HG03064 (cell line): Measurements from ENCODE around the gene RCAN3.
"Not testable (repeated sequence)": the region's sequence is repeated elsewhere in the genome, so short reads cannot be mapped to it uniquely, and the experiment has no call there.

Source experiments
- ATAC-seq: cut with Tn5 transposase; IDR thresholded peaks from one replicate; pipeline ENCODE4 v1.9.1; 2021; ENCODE audit warnings: low read depth; ENCODE audit not compliant: unreplicated experiment

Gene RCAN3

DNA sequence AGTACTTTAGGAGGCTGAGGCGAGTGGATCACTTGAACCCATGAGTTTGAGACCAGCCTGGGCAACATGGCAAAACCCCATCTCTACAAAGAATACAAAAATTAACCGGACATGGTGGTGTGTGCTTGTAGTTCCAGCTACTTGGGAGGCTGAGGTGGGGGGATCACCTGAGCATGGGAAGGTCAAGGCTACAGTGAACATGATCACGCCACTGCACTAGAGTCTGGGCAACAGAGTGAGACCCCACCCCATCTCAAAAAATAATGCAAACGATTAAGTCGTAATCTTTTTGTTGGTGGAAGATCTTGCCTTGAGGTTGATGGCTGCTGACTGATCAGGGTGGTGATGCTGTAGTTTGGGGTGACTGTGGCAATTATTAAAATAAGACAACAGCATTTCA is 6.3 kb downstream of the RCAN3 start:
- ATAC-seq = no peak

DNA sequence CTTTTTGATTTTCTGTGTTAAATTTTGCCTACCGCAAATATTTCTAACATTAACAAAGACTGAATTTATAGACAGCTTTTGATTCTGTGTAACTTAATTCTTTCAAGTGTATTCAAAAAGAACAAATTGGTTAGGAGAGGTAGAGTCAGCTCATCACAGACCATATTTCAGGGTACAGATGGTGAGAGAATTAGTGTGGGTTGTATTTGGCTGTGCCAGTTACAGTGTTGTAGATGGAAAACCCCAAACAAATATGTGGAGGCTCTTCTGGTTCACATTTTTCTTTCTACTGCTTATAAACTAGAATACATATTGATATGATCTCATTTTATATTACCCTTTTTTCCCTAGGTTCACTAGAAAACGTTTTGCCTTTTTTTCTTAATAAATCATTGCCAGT is 11.1 kb downstream of the RCAN3 start:
- no peak for ATAC-seq

DNA sequence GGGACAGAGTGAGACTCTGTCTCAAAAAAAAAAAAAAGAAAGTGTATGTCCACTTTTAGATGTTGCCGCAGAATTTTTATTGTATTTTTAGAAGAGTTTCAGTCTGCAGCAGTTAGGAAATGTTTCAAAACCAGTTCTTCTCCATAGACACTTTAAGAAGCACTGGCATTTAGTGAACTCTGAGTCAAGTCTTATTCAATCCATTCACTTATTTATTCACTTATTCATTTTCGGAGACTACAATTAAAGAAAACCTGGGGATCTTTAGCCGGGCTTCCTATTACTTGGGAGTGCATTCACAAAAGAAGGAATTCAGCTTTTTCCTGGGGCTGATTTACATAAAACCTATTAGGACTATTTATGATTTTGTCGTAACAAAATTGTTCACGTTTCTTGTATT is 12.3 kb downstream of the RCAN3 start:
- no peak for ATAC-seq

DNA sequence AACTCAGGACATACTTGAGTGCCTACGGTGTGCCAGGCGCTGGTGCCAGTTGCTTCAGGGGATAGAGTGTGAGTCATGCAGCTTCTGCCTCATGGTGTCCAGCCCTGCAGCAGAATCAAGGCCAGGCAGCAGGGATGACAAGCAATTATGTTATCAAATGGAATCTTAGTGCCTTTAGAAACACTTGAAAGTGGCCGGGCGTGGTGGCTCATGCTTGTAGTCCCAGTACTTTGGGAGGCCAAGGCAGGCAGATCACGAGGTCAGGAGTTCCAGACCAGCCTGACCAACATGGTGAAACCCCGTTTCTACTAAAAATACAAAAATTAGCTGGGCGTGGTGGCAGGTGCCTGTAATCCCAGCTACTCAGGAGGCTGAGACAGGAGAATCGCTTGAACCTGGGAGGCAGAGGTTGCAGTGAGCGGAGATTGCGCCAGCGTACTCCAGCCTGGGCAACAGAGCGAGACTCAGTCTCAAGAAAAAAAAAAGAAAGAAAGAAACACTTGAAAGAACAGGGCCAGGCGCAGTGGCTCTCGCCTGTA is 13.1 kb downstream of the RCAN3 start:
- not testable (repeated sequence) for ATAC-seq

DNA sequence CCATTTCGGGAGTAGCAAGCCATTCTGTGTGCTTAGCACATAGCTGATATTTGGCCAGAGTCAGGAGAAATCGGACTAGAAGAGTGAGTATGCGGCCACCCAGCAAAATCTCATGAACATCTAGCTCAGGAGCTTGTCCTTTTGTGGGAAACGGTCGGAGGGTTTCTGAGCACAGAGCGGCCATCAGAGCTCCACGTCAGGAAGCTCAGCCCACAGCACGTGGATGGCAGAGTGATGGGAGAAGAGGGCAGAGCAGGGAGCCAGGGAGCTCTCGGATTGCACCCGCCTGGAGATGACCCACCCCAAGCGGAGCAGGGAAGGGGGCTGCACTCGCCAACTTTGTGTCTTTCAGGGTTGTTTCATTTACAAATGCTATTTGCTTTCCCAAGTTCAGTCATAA is 13.9 kb downstream of the RCAN3 start:
- no peak for ATAC-seq

DNA sequence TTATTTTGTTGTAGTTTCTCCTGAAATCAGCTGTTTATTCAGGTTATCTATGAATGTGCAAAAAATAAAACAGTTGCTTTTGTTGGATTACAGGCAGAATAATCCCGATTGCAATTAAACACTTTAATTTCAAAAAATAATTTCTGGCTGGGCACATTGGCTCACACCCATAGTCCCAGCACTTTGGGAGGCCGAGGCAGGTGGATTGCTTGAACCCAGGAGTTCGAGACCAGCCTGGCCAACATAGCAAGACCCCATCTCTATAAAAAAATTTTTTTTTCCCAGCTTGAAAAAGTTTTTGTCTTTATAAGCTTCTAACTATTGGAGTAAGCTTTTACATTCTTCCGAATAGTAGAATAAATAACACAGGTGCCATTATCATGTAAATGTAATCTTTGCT is 15.3 kb downstream of the RCAN3 start:
- no peak for ATAC-seq

DNA sequence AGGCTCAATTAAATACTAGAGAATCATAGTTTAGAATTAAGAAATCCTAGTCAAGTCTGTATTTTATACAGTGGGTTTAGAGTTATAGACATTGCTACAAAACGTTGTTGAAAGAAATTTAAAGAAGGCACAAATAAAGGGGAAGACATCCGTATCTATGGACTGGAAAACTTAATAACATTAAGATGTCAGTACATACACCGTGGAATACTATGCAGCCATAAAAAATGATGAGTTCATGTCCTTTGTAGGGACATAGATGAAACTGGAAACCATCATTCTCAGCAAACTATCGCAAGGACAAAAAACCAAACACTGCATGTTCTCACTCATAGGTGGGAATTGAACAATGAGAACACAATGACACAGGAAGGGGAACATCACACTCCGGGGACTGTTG is 17.6 kb downstream of the RCAN3 start:
- not testable (repeated sequence) for ATAC-seq

DNA sequence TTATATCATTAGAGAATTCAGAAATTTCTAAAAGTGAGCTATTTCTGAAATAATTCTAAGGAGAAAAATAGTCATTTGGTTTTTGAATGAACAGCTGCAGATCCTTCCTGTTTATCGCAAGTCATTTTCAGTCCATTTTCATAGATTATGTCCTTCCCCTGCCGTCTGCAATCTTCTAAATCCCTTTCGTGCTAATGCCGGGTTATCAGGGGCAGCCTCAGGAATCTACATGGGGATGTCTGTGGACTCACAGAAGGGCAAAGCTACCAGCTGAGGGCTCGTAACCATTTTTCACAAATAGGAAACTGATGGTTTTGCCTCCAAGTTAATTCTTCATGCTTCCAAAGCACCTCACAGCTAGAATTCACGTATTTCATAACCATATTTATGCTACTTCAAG is 23.0 kb downstream of the RCAN3 start:
- ATAC-seq = no peak

DNA sequence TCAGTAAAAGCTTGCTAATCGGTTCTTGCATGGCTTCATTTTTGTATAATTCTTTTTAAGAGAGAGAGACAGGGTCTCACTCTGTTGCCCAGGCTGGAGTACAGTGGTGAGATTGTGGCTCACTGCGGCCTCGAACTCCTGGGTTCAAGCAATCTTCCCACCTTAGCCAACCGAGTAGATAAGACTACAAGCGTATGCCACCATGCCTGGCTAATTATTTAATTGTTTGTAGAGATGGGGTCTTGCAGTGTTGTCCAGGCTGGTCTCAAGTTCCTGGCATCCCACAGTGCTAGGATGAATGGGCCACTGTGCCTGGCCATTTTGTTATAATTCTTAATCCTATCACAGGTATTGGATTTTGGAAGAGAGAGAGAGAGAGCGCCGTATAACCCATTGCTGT is 23.4 kb downstream of the RCAN3 start:
- ATAC-seq = no peak

DNA sequence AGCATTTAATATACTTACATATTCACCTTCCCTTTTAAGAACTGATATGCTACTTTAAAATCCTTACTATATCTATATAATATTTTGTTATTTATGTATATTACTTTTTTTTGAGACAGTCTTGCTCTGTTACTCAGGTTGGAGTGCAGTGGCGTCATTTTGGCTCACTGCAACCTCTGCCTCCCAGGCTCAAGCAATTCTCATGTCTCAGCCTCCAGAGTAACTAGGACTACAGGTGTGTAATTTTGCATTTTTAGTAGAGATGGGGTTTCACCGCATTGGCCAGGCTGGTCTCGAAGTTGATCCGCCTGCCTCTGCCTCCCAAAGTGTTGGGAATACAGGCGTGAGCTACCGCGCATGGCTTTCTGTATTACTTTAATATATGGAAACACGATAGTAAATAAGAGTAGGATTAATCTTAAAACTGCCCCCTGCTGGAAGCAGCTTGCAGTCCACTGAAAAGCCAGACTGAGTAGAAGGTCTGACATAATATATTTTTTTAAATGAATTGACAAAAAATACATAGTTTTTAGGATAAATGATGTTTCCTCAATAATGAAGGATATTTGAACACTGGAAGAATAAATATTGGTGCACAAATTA is 24.4 kb downstream of the RCAN3 start:
- no peak for ATAC-seq

DNA sequence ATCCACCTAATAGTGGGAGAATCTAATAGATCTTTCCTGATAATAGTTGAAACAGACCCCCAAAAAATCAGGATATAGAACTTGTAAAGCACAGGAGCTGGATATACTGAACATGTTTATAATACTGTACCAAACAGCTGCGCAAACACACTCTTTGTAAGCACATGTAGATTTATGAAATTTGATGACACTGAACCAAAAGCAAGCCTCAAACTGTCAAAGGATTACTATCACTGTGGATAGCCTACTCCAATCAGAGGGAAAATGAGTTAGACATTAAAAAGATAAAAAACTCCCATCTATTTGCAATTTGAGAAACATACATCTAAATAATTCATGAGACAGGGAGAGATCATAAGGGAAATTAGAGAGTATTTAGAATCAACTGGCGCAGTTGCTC is 26.1 kb downstream of the RCAN3 start:
- no peak for ATAC-seq

DNA sequence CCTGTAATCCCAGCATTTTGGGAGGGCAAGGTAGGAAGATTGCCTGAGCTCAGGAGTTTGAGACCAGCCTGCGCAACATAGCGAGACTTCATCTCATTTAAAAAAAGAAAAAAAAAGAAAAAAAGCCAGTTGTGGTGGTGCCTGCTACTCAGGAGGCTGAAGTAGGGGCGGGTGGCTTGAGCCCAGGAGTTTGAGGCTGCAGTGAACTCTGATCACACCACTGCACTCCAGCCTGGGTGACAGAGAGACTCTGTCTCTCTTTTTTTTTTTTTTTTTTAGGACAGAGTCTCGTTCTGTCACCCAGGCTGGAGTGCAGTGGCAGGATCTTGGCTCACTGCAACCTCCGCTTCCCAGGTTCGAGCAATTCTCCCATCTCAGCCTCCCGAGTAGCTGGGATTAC is 26.7 kb downstream of the RCAN3 start:
- ATAC-seq = not testable (repeated sequence)

DNA sequence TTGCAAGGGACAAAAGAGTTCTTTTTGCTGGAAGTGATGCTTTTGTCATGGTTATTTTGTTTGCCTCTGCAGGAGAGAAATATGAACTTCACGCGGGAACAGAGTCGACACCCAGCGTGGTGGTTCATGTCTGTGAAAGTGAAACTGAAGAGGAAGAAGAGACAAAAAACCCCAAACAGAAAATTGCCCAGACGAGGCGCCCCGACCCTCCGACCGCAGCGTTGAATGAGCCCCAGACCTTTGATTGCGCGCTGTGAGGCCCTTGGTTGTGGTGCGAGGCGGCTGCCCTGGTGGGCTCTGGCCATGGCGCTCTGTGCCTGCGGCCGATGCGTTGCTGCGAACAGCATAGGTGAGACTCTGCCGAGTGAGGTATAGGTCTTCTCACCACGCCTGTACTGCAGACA is 32.4 kb downstream of the RCAN3 start:
- ATAC-seq = no peak

DNA sequence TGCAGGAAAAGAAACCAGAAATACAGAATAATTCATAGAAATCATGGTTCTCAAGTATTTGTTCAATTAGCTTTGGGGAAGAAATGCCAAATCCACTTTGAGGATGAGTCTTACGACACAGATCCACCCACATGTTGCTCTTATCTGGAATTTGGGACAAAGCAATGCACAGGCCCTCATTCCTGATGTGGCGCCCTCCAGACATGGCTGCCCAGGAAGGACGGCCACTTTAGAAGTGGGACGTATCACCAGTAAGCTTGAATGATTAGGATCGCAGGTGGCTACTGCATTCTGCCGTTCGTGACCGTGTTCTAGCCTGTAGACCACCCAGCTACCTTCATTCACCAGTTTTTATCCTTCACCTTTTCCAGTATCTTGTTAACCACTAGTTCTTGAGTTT is 33.1 kb downstream of the RCAN3 start:
- no peak for ATAC-seq

DNA sequence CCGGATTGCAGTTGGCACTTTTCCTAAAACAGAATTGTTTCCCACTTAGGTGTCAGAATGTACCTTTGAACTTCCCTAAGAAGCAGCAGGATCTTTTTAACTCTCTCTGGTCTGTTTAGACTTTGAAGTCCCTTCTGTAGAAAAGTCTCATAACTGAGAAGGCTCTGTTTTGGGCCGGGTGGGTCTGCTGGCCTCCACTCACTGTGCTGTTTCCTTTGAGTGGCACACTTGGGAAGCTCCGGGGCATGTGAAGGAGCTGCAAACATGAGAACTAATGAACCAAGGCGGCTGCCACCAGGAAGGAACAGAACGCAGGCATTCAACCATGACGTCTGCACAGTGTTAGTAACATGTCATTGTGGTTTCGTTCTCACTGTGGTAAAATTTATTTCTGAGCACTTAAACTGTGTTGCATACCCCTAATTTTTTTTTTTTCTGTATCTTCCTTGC is 33.8 kb downstream of the RCAN3 start:
- no peak for ATAC-seq

DNA sequence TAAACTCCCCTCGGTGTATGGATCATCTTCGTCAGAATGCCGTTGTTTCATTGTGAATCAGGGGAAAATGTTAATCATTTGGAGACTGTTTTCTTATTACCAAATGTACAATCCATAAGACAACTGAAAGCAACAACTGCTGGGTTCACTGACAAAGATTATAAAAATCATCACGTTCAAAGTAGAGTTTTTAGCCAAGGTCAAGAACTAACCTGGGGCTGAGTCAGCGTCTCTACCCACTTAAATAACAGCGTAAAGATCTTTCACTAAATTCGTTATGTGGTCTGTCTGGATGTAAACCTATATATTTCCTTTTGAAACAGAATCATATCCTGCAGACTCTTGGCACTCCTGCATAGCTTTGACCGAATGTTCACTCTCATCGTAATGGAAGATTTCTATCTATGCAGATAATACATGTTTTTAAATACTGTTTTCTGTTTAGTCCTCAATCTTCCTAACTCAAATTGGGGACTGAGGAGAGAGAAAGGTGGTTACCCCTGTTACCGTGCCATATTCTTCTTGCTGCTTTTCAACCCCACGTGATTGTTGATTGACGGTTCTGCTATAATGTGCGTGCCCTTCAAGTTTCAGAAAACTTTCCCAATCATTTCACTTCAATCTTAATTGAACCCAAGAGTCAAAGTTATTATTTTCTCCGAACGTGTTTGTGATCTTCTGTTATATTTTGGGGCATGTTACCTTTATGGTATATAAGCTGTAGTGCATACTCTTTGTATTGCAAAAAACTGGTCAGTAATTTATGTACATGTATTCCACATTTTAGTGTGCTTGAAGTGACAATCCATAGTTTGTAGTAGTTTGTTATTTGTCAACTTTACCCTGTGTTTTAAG is 37.6 kb downstream of the RCAN3 start:
- ATAC-seq = no peak

DNA sequence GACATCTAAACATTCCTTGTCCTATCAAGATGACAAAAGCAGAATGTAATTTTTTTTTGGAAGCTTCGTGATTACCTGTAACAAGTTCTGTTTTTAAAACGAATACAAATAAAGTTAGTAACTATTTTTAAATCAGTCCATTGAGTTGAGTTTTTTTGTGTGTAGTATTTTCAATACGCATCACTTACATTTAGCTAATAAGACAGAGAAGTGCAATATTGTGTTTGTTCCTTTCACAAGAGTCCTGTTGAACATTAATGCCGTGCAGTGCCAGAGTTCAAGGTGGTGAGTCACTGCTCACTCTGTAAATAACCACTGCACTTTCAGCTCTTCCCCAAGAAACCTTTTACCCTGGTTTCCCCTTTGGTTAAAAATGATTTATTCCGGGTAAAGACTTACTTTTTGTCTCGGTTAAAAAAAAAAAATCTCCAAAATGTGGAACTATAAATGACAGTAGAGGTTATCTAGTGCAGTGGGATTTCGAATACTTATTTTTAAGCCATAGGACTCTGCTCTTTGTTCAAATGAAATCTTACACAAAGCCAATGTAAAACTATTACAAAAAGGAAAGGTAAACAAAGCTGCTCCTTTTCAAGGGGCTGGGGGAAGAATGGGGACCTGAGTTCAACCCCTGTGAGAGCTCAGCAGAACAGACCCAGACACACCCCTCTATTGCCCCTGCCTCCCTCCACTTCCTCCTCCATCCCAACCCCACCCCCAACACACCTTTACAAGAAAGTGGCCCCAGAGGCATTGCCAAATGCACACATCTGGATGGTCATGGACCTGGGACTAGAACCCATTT is 38.5 kb downstream of the RCAN3 start:
- no peak for ATAC-seq

DNA sequence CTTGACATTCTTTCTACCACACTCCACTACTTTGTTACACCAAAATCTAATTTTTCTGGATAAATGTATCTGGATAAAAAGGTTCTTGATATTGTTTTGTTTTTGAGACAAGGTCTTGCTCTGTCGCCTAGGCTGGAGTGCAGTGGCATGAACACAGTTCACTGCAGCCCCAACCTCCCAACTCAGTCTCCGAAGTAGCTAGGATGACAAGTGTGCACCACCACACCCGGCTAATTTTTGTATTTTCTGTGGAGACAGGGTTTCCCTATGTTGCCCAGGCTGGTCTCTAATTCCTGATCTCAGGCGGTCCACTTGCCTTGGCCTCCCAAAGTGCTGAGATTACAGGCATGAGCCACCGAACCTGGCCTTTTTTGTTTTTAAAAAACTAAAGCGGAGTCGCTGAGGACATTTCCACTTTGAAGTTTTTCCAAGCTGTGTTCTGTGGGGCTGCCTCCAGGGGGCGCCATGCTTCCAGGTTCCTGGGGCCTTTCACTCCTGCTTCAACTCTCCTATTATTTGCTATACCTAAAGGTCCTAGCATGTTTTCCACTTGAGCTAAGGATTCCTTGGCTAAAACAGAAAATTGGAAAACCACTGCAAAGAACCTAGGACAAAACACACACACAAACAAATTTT is 39.2 kb downstream of the RCAN3 start:
- no peak for ATAC-seq

DNA sequence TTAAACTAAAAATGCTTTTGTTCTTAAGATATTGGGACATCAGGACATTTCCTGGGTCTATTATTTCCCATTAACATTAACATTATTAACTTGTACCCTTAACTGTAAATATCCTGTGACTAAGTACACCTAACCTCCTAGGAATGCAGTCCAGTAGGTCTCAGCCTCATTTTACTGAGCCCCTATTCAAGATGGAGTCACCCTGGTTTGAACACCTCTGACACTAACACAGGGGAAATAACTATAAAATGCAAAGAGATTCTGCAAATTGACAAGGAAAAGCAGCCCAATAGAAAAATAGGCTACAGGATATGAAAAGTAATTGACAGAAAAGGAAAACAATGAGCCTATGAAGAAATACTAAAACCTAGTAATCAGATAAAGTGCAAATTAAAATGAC is 41.6 kb downstream of the RCAN3 start:
- no peak for ATAC-seq

DNA sequence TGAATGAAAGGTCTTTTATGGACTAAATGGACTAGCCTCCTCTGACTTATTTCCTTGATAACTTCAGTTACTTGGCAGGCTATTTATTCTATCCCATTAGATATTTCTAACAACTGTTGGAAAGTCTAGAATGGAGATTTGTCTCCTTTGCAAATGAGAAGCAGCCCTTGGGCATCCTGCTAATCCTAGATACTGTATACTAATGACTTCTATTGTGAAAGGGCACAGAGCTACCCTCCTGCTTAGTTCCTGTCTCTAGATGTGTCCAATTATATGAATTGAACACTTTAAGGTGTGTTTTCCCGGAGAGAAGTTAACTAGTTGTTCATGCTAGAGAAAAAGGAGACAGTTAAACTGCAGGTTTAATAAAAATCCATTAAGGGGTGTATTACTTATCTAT is 43.0 kb downstream of the RCAN3 start:
- ATAC-seq = no peak

DNA sequence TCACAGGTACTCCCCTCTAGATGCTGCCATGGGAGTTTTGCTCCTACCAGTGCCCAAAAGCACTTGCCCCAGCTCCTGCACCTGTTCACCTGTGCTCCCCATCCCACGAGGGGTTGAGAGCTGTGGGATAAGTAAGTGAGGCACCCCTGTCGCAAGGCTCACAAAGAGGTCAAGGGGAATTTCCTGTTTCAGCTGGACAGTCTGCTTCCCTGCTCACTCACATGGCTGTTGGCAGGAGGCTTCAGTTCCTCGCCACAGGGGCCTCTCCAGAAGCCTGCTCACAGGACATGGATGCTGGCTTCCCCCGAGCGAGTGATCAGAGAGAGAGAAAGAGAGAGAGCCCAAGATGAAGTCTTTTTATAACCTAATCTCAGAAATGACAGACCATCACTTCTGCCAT is 44.6 kb downstream of the RCAN3 start:
- no peak for ATAC-seq
